HEK293T (cell line): ENCODE results near the gene CXXC1.
A peak's percentile ranks its signal among the peaks of the same experiment; 100 is the strongest.

Experiments
- BHLHE40 ChIP-seq: fragments of 450-650 bp; IDR thresholded peaks from 2 replicates; pipeline ENCODE4 v1.6.1; 2016; ENCODE audit warnings: mild to moderate bottlenecking, moderate library complexity, borderline replicate concordance
- CTBP1 ChIP-seq: fragments of 450-650 bp; IDR thresholded peaks from 2 replicates; pipeline ENCODE4 v1.6.1; 2016; ENCODE audit warnings: borderline replicate concordance
- ELF4 ChIP-seq: fragments of 450-650 bp; IDR thresholded peaks from 2 replicates; pipeline ENCODE4 v1.6.1; 2017; ENCODE audit warnings: antibody characterized with exemption
- FOXK2 ChIP-seq: fragments of 450-650 bp; IDR thresholded peaks from 2 replicates; pipeline ENCODE4 v1.6.1; 2016; ENCODE audit warnings: mild to moderate bottlenecking
- FOXM1 ChIP-seq: fragments of 450-650 bp; IDR thresholded peaks from 2 replicates; pipeline ENCODE4 v1.6.1; 2017; ENCODE audit warnings: mild to moderate bottlenecking, borderline replicate concordance
- SP1 ChIP-seq: fragments of 450-650 bp; IDR thresholded peaks from 2 replicates; pipeline ENCODE4 v1.6.1; 2017
- SUZ12 ChIP-seq: fragments of 450-650 bp; IDR thresholded peaks from 2 replicates; pipeline ENCODE4 v1.6.1; 2016; ENCODE audit warnings: mild to moderate bottlenecking
- TARDBP ChIP-seq: fragments of 450-650 bp; IDR thresholded peaks from 2 replicates; pipeline ENCODE4 v1.6.1; 2016

GRCh38 chr18:50287441-50288347 lies at the start of gene CXXC1:
- TF ChIP-seq TARDBP (no peak), BHLHE40 (no peak), SP1 (no peak), FOXK2 (no peak), CTBP1 (no peak), FOXM1 (no peak), SUZ12 (no peak), ELF4 (peak; percentile 35)
